Peyer's patch (tissue), 4 donors: ENCODE results near the gene TMEM239. TPM values are rescaled to one million over a fixed set of nuclear protein-coding genes. Genes with fewer than 3 reads are reported as not detected.

ENCODE experiments used
- DNase-seq, 3 donors: peaks; one replicate each; pipeline ENCODE4 v3.0.0-alpha.2; 2017 to 2019
- H3K27ac ChIP-seq, 4 donors: fragments of 200-600 bp; sonication (generic); one replicate each; pipeline ENCODE4 v1.5.1; 2016 to 2019
- H3K27me3 ChIP-seq, 2 donors: fragments of 200-600 bp; sonication (generic); one replicate each; pipeline ENCODE4 v1.5.1; 2019
- H3K36me3 ChIP-seq, 3 donors: fragments of 200-600 bp; sonication (generic); one replicate each; pipeline ENCODE4 v1.5.1; 2016 to 2019
- H3K4me1 ChIP-seq, 4 donors: fragments of 200-600 bp; sonication (generic); one replicate each; pipeline ENCODE4 v1.5.1; 2016 to 2019
- H3K4me3 ChIP-seq, 4 donors: fragments of 200-600 bp; sonication (generic); 1 replicate in 3 of 4; 2 replicates in 1 of 4; pipeline ENCODE4 v1.5.1; 2016 to 2019; ENCODE audit warnings: mild to moderate bottlenecking in 1 of 4
- H3K9me3 ChIP-seq, 4 donors: fragments of 200-600 bp; sonication (generic); one replicate each; pipeline ENCODE4 v1.5.1; 2016 to 2019; ENCODE audit warnings: mild to moderate bottlenecking in 1 of 4
- CTCF ChIP-seq, 6 experiments: fragments of 450-650 bp in 4 of 6; fragments of 200-600 bp in 2 of 6; sonication (generic) in 1 of 6; IDR thresholded peaks; one replicate each; pipeline ENCODE4 v1.5.1; 2017 to 2019; ENCODE audit warnings: antibody characterized with exemption in 6 of 6, mild to moderate bottlenecking in 3 of 6, moderate library complexity in 1 of 6
- POLR2A ChIP-seq, 2 donors: fragments of 450-650 bp; IDR thresholded peaks; one replicate each; pipeline ENCODE4 v1.5.1; 2017; ENCODE audit warnings: antibody characterized with exemption in 2 of 2, mild to moderate bottlenecking in 2 of 2, moderate library complexity in 2 of 2
- total RNA-seq, 4 donors: library from RNA; depleted of rRNA; stranded (reverse); fragments of >200 nt; gene quantifications; one replicate each; pipeline ENCODE4 v1.1.0, GENCODE V29; 2016

The TMEM239 gene
- total RNA-seq, 4 donors from 2014 or later: not detected

- DNase-seq: peak in 1 of 3 donors; percentile 59
- Histone ChIP-seq H3K27ac (no peak overlapping the region), H3K27me3 (no peaks in the 10 kb centered on the region), H3K36me3 (no peaks in the 10 kb centered on the region), H3K4me1 (peaks cover 0 to 14% (median 7%) of the 10 kb centered on the region in 4 donors), H3K4me3 (no peak overlapping the region), H3K9me3 (no peaks in the 10 kb centered on the region)
- TF ChIP-seq POLR2A (IDR thresholded peaks at IDR 0.05) (no peak), CTCF (IDR thresholded peaks at IDR 0.05) (no peak)
Observed at GRCh38 chr20:2838170-2838797, 22.1 kb downstream of the TMEM239 start.

GRCh38 chr20:2838847-2839671 is 22.9 kb downstream of the TMEM239 start:
- no peak for TF ChIP-seq POLR2A (IDR thresholded peaks at IDR 0.05)
- no peak for TF ChIP-seq CTCF (IDR thresholded peaks at IDR 0.05)
- Histone ChIP-seq H3K4me3 (peak overlapping the region in 1 of 4 donors; percentile 92), H3K27ac (no peak overlapping the region), H3K36me3 (no peaks in the 10 kb centered on the region), H3K27me3 (no peaks in the 10 kb centered on the region), H3K9me3 (no peaks in the 10 kb centered on the region), H3K4me1 (peaks cover 0 to 14% (median 7%) of the 10 kb centered on the region in 4 donors)
- no peak for DNase-seq

GRCh38 chr20:2839732-2840137 is 23.6 kb downstream of the TMEM239 start:
- Histone ChIP-seq H3K36me3 (no peaks in the 10 kb centered on the region), H3K4me1 (peaks cover 0 to 14% (median 7%) of the 10 kb centered on the region in 4 donors), H3K9me3 (no peaks in the 10 kb centered on the region), H3K27me3 (no peaks in the 10 kb centered on the region), H3K4me3 (peak overlapping the region; percentile 80 to 94 (median 88)), H3K27ac (peak overlapping the region; percentile 86 to 89 (median 87))
- TF ChIP-seq CTCF (IDR thresholded peaks at IDR 0.05): no peak
- no peak for TF ChIP-seq POLR2A (IDR thresholded peaks at IDR 0.05)
- DNase-seq: no peak

GRCh38 chr20:2840138-2840966 is 24.2 kb downstream of the TMEM239 start, which contains the start of the genes PCED1A and VPS16:
Gene PCED1A, minus strand, starts transcription at chr20:2840655. Its CDS starts 743 bp downstream, at chr20:2839912.
Gene VPS16, plus strand, starts transcription at chr20:2840745. Its CDS starts 30 bp downstream, at chr20:2840775.
- Histone ChIP-seq H3K27ac (peak within 1 kb of the TSS; percentile 86 to 89 (median 87)), H3K4me1 (peaks cover 0 to 14% (median 7%) of the 10 kb centered on the region in 4 donors), H3K4me3 (peak within 1 kb of the TSS; percentile 80 to 94 (median 88)), H3K9me3 (no peaks in the 10 kb centered on the region), H3K27me3 (no peaks in the 10 kb centered on the region), H3K36me3 (no peaks in the 10 kb centered on the region)
- peak; percentile 81 to 93 (median 92) for DNase-seq
- TF ChIP-seq CTCF (IDR thresholded peaks at IDR 0.05): peak in 1 of 6 experiments; percentile 8
- TF ChIP-seq POLR2A (IDR thresholded peaks at IDR 0.05): peak; percentile 51 to 61

GRCh38 chr20:2840967-2841531 is 24.9 kb downstream of the TMEM239 start:
- TF ChIP-seq CTCF (IDR thresholded peaks at IDR 0.05): no peak
- no peak for TF ChIP-seq POLR2A (IDR thresholded peaks at IDR 0.05)
- Histone ChIP-seq H3K27ac (peak overlapping the region; percentile 86 to 89 (median 87)), H3K27me3 (no peaks in the 10 kb centered on the region)

More at GRCh38 chr20:2840967-2841531, 24.9 kb downstream of the TMEM239 start:
- Histone ChIP-seq H3K4me1 (peaks cover 0 to 14% (median 7%) of the 10 kb centered on the region in 4 donors), H3K4me3 (peak overlapping the region; percentile 80 to 94 (median 88)), H3K9me3 (no peaks in the 10 kb centered on the region), H3K36me3 (no peaks in the 10 kb centered on the region)
- DNase-seq: peak; percentile 47 to 73 (median 72)
